ENCODE measurements around the gene GPR142. TPM values are rescaled to one million over a fixed set of nuclear protein-coding genes. Genes with fewer than 3 reads are reported as not detected.

The GPR142 gene
- total RNA-seq, 1 donor: not detected

DNA sequence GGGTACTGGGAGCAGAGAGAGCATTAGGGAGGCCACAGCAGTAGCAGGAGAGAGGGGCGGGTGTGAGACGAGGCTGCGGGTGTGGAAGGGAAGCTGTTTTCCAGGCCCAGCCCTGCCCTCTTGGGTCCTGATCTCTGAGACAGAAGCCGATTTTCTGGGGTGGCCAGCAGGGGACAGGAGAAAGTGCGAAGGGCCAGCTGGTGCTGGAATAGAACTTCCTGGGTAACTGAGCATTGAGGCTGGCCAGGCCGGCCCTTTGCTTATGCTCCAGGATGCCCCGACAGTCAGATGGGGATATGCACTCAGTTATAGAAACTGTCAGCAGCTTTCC lies 6.4 kb upstream of the GPR142 start:
- Histone ChIP-seq H3K27me3 (ENCODE audit: insufficient read depth, low read length) (peaks cover 16% of the 10 kb centered on the region), H2AFZ (ENCODE audit: low read length) (no peak overlapping the region), H3K4me1 (ENCODE audit: insufficient read depth, low read length) (no peaks in the 10 kb centered on the region), H4K20me1 (ENCODE audit: insufficient read depth, low read length) (no peaks in the 10 kb centered on the region), H3K79me2 (ENCODE audit: insufficient read depth, low read length) (no peaks in the 10 kb centered on the region), H3K4me2 (ENCODE audit: insufficient read depth, low read length) (no peak overlapping the region), H3K9me3 (ENCODE audit: low read depth, low read length) (no peaks in the 10 kb centered on the region), H3K27ac (ENCODE audit: low read depth, low read length) (no peak overlapping the region), H3K36me3 (ENCODE audit: insufficient read depth, low read length) (no peaks in the 10 kb centered on the region), H3K4me3 (ENCODE audit: insufficient read depth, low read length) (no peak overlapping the region)
- DNase-seq (ENCODE audit: insufficient read length, low spot score, missing footprints): no peak
- TF ChIP-seq, protein P1, sequence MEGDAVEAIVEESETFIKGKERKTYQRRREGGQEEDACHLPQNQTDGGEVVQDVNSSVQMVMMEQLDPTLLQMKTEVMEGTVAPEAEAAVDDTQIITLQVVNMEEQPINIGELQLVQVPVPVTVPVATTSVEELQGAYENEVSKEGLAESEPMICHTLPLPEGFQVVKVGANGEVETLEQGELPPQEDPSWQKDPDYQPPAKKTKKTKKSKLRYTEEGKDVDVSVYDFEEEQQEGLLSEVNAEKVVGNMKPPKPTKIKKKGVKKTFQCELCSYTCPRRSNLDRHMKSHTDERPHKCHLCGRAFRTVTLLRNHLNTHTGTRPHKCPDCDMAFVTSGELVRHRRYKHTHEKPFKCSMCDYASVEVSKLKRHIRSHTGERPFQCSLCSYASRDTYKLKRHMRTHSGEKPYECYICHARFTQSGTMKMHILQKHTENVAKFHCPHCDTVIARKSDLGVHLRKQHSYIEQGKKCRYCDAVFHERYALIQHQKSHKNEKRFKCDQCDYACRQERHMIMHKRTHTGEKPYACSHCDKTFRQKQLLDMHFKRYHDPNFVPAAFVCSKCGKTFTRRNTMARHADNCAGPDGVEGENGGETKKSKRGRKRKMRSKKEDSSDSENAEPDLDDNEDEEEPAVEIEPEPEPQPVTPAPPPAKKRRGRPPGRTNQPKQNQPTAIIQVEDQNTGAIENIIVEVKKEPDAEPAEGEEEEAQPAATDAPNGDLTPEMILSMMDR (IDR thresholded peaks at IDR 0.05; ENCODE audit: extremely low read depth, low read depth, low read length): no peak

DNA sequence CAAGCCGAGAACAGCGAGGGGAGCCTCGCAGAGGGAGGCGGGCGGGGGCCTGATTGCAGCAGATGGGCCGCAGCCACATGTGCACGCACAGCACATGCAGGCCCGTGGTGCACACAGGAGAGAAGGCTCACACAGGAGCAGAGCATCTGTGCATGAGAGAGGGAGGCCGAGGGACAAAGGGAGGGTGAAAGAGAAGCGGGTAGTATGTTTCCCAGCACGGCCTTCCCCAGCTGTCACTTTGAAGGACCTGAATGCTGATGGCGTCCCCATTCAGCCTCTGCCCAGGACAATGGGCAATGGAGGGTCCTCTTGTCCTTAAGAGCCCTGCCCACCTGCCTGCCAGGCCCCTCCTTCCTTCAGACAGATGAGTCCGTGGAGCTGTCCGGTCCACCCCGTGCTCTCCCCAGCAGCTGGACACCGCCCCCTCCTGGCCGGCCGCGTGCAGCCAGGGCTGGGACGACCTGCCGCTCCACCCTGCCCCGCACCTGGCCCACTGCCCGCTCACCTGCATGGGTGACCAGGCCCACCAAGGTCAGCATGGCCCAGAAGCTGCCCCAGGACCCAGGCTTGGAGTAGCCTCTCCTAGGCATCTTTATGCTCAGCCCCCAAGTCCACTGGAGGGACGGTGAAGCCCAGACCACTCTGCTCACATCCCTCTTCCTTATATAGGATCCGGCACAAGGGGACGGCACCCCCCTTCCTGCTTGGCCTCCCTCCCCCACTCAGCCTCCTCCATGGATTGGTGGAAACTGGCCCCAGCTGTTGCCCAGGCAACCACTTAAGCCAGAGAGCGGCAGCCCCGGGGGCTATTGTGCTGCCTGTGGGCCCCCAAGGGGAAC lies 5.9 kb upstream of the GPR142 start, which contains the start of gene BTBD17:
BTBD17 (minus strand) TSS at position 639 of the 839 bp plus-strand sequence; CDS start at position 590, 49 bp downstream.
- DNase-seq (ENCODE audit: insufficient read length, low spot score, missing footprints): peak; percentile 94

DNA sequence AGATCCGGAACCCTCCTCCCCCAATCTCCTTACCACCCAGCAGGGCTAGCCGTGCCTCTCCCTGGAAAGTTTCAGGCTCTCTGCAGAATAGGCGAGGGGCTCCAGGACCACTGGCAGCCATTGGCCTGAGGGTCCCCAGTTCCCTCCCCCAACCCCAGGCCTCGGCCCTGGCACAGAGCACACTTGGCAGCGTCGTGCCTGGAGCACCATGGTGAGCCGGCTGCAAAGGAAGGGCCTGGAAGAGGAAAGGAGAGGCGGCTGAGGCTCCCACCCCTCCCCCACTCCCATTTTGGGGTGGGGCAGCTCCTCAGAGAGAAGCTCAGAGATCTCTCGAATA lies 5.3 kb upstream of the GPR142 start:
- no peaks in the 10 kb centered on the region for H4K20me1 ChIP-seq (ENCODE audit: insufficient read depth, low read length)
- no peaks in the 10 kb centered on the region for H3K9me3 ChIP-seq (ENCODE audit: low read depth, low read length)
- no peak overlapping the region for H3K27ac ChIP-seq (ENCODE audit: low read depth, low read length)
- TF ChIP-seq, protein P1 (IDR thresholded peaks at IDR 0.05; ENCODE audit: extremely low read depth, low read depth, low read length): no peak
- no peak overlapping the region for H3K4me3 ChIP-seq (ENCODE audit: insufficient read depth, low read length)
- H2AFZ ChIP-seq (ENCODE audit: low read length): no peak overlapping the region
- no peaks in the 10 kb centered on the region for H3K79me2 ChIP-seq (ENCODE audit: insufficient read depth, low read length)
- H3K4me1 ChIP-seq (ENCODE audit: insufficient read depth, low read length): no peaks in the 10 kb centered on the region
- H3K27me3 ChIP-seq (ENCODE audit: insufficient read depth, low read length): peaks cover 7% of the 10 kb centered on the region
- no peak overlapping the region for H3K4me2 ChIP-seq (ENCODE audit: insufficient read depth, low read length)
- H3K36me3 ChIP-seq (ENCODE audit: insufficient read depth, low read length): no peaks in the 10 kb centered on the region
- no peak for DNase-seq (ENCODE audit: insufficient read length, low spot score, missing footprints)

More for the DNA sequence above, 5.9 kb upstream of the GPR142 start, which contains the start of gene BTBD17:
- no peaks in the 10 kb centered on the region for H3K79me2 ChIP-seq (ENCODE audit: insufficient read depth, low read length)
- H3K4me3 ChIP-seq (ENCODE audit: insufficient read depth, low read length): no peak within 1 kb of the TSS
- no peak within 1 kb of the TSS for H2AFZ ChIP-seq (ENCODE audit: low read length)
- peaks cover 10% of the 10 kb centered on the region for H3K27me3 ChIP-seq (ENCODE audit: insufficient read depth, low read length)
- no peaks in the 10 kb centered on the region for H3K9me3 ChIP-seq (ENCODE audit: low read depth, low read length)
- no peak within 1 kb of the TSS for H3K27ac ChIP-seq (ENCODE audit: low read depth, low read length)
- no peaks in the 10 kb centered on the region for H3K4me1 ChIP-seq (ENCODE audit: insufficient read depth, low read length)
- H3K36me3 ChIP-seq (ENCODE audit: insufficient read depth, low read length): no peaks in the 10 kb centered on the region
- TF ChIP-seq, protein P1 (IDR thresholded peaks at IDR 0.05; ENCODE audit: extremely low read depth, low read depth, low read length): peak; percentile 42
- H4K20me1 ChIP-seq (ENCODE audit: insufficient read depth, low read length): no peaks in the 10 kb centered on the region
- no peak within 1 kb of the TSS for H3K4me2 ChIP-seq (ENCODE audit: insufficient read depth, low read length)

DNA sequence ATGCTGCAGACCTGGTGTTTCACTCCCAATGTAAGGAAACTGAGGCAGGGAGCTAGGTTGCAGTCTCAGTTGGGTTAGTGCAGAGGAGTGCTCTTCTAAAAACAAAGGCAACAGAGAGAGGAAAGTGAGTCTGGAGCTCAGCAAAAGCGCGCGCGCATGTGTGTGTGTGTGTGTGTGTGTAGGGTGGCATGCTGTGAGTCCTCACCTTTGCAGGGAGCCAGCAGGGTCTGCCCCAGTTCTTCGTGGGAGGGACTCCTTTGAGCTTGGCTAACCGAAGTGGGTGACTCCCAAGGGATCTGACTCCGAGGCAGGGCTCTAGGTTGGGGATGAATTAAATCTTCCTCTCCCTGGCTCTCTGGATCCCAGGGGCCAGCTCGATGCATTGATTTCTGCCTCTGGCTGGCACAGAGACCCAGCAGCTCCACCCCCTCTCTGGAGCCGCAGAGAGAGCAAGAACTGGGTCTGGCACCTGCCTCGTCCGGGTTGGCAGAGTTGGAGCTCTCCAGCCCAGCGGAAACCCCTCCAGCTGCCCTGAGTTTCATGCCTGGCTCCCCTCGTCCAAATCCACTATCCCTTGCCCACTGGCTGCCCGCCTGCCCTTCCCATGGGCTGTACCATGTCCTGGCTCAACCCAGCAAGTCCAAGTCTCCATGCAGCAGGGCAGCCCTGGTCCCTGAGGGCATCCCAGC lies 4.4 kb upstream of the GPR142 start:
- Histone ChIP-seq H3K79me2 (ENCODE audit: insufficient read depth, low read length) (no peaks in the 10 kb centered on the region), H3K27ac (ENCODE audit: low read depth, low read length) (no peak overlapping the region), H3K4me2 (ENCODE audit: insufficient read depth, low read length) (no peak overlapping the region), H3K4me3 (ENCODE audit: insufficient read depth, low read length) (no peak overlapping the region), H3K27me3 (ENCODE audit: insufficient read depth, low read length) (peaks cover 3% of the 10 kb centered on the region), H3K4me1 (ENCODE audit: insufficient read depth, low read length) (no peaks in the 10 kb centered on the region), H3K9me3 (ENCODE audit: low read depth, low read length) (no peaks in the 10 kb centered on the region), H4K20me1 (ENCODE audit: insufficient read depth, low read length) (no peaks in the 10 kb centered on the region), H3K36me3 (ENCODE audit: insufficient read depth, low read length) (no peaks in the 10 kb centered on the region), H2AFZ (ENCODE audit: low read length) (no peak overlapping the region)
- DNase-seq (ENCODE audit: insufficient read length, low spot score, missing footprints): no peak
- TF ChIP-seq, protein P1 (IDR thresholded peaks at IDR 0.05; ENCODE audit: extremely low read depth, low read depth, low read length): no peak

Data from osteoblast (primary cell).